Measurements from ENCODE around the gene ACSM6.

- no peak for TF ChIP-seq ZNF274 (IDR thresholded peaks at IDR 0.05; ENCODE audit: low read depth, low read length)
- TF ChIP-seq SUZ12 (IDR thresholded peaks at IDR 0.05; ENCODE audit: extremely low read depth, insufficient read depth, insufficient read length): no peak
Observed at GRCh38 chr10:95268438-95268837, 74.4 kb downstream of the ACSM6 start.

Measured in NT2/D1 (cell line).